WERI-Rb-1 (cell line): ENCODE measurements around the gene TTC8.

Experiments used
- DNase-seq: peaks from one replicate; pipeline ENCODE4 v3.0.0-alpha.2; 2020
- H3K27ac ChIP-seq: fragments of 250-450 bp; sonication (Bioruptor Pico); 2 replicates; pipeline ENCODE4 v1.5.1; 2020; ENCODE audit warnings: mild to moderate bottlenecking, moderate library complexity
- H3K27me3 ChIP-seq: fragments of 250-450 bp; sonication (Bioruptor Pico); 2 replicates; pipeline ENCODE4 v1.5.1; 2021; ENCODE audit warnings: mild to moderate bottlenecking, low read depth, moderate library complexity; ENCODE audit not compliant: insufficient read depth, severe bottlenecking
- H3K36me3 ChIP-seq: fragments of 250-450 bp; sonication (Bioruptor Pico); 2 replicates; pipeline ENCODE4 v1.5.1; 2020; ENCODE audit warnings: mild to moderate bottlenecking, moderate library complexity
- H3K4me3 ChIP-seq: 2 replicates; pipeline ENCODE4 v1.5.1; 2011; ENCODE audit warnings: low read depth, mild to moderate bottlenecking, control low read depth, low read length
- H3K9me3 ChIP-seq: fragments of 250-450 bp; sonication (Bioruptor Pico); 2 replicates; pipeline ENCODE4 v1.5.1; 2021; ENCODE audit warnings: mild to moderate bottlenecking, moderate library complexity; ENCODE audit not compliant: severe bottlenecking
- TF ChIP-seq, protein P1 (sequence below): IDR thresholded peaks from 2 replicates; pipeline ENCODE4 v1.5.1; 2011; ENCODE audit warnings: low read depth, mild to moderate bottlenecking, control low read depth, inconsistent platforms, low read length

TTC8 gene

DNA sequence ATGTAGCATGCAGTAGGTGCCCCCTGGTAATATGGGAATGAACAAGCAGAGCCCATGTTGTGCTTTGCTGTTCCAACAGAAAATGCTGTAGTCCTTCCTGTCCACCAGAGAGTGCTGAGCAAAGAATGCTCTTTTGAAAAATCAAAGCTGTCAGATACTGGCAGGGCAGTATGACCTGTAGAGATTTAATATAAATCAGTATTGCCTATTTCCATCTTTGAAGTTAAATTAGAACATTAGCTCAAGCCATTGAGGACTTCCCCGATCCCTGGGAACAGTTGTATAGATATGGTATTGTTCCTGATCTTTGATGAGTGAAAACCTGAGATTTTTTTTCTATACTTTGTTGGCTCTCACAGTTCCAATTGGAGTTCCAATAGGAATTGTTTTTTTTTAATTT lies 13.0 kb downstream of the TTC8 start:
- Histone ChIP-seq H3K9me3 (no peaks in the 10 kb centered on the region), H3K4me3 (no peak overlapping the region), H3K36me3 (peaks cover 8% of the 10 kb centered on the region), H3K27ac (no peak overlapping the region), H3K27me3 (no peaks in the 10 kb centered on the region)
- TF ChIP-seq, protein P1, sequence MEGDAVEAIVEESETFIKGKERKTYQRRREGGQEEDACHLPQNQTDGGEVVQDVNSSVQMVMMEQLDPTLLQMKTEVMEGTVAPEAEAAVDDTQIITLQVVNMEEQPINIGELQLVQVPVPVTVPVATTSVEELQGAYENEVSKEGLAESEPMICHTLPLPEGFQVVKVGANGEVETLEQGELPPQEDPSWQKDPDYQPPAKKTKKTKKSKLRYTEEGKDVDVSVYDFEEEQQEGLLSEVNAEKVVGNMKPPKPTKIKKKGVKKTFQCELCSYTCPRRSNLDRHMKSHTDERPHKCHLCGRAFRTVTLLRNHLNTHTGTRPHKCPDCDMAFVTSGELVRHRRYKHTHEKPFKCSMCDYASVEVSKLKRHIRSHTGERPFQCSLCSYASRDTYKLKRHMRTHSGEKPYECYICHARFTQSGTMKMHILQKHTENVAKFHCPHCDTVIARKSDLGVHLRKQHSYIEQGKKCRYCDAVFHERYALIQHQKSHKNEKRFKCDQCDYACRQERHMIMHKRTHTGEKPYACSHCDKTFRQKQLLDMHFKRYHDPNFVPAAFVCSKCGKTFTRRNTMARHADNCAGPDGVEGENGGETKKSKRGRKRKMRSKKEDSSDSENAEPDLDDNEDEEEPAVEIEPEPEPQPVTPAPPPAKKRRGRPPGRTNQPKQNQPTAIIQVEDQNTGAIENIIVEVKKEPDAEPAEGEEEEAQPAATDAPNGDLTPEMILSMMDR: no peak
- DNase-seq: no peak

DNA sequence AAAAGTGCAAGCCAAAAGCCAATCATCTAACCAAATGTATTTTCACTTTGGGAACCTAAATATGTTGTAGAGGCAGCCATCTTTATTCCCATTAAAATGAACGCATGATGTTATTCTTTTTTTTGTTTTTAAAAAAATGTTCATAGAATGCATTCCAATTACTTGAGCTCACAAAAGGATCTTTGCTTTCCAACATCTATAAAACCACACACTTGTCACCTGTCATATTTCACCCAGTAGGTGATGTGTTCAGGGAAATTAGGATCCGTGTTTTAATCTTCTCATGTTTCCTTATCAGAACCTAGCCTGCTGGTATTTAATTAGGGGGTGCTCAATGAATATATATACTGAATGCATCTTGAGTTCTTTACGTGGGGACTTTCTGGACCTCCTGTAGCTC lies 13.6 kb downstream of the TTC8 start:
- Histone ChIP-seq H3K36me3 (peaks cover 8% of the 10 kb centered on the region), H3K9me3 (no peaks in the 10 kb centered on the region), H3K27ac (no peak overlapping the region), H3K4me3 (no peak overlapping the region), H3K27me3 (no peaks in the 10 kb centered on the region)
- no peak for DNase-seq
- TF ChIP-seq, protein P1: no peak

DNA sequence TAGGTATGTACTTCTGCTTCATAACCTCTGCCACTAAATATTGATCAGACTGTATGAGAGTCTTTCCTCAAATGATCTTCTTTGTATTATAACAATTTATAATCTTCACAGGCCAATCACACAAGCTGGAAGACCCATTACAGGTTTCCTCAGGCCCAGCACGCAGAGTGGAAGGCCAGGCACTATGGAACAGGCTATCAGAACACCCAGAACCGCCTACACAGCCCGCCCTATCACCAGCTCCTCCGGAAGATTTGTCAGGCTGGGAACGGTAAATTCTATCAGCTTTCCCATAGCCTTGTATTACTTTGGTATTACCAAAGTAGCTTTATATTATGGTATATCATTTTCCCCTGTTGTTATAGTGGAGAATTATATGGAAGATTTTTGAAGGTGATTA lies 16.5 kb downstream of the TTC8 start:
- Histone ChIP-seq H3K36me3 (peaks cover 13% of the 10 kb centered on the region), H3K27ac (peak overlapping the region; percentile 48)
- TF ChIP-seq, protein P1: no peak

DNA sequence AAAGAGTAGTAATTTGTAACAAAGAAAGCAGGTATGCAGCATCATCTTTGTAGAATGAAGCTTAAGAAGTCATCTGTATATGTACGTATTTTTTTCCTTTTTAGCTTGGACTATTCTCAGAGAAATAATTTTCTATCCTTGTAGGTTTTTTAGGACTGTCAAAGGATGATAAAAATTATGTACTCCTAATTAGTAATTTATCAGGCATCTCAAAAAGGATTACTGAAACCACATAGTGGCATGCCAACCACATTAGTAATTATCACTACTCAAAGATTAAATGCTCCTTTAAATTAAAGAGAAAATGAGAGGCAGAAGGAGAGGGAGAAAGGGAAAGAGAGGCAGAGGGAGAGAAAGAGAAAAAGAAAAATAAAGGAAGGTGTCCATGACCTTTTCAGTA lies 17.3 kb downstream of the TTC8 start:
- Histone ChIP-seq H3K9me3 (no peaks in the 10 kb centered on the region), H3K27ac (peak overlapping the region; percentile 48), H3K27me3 (no peaks in the 10 kb centered on the region), H3K36me3 (peaks cover 14% of the 10 kb centered on the region), H3K4me3 (no peak overlapping the region)
- no peak for DNase-seq
- TF ChIP-seq, protein P1: no peak

More for the DNA sequence above, 16.5 kb downstream of the TTC8 start:
- Histone ChIP-seq H3K9me3 (no peaks in the 10 kb centered on the region), H3K4me3 (no peak overlapping the region), H3K27me3 (no peaks in the 10 kb centered on the region)
- peak; percentile 32 for DNase-seq

GRCh38 chr14:88842414-88842813 lies 18.0 kb downstream of the TTC8 start:
- no peaks in the 10 kb centered on the region for H3K27me3 ChIP-seq

DNA sequence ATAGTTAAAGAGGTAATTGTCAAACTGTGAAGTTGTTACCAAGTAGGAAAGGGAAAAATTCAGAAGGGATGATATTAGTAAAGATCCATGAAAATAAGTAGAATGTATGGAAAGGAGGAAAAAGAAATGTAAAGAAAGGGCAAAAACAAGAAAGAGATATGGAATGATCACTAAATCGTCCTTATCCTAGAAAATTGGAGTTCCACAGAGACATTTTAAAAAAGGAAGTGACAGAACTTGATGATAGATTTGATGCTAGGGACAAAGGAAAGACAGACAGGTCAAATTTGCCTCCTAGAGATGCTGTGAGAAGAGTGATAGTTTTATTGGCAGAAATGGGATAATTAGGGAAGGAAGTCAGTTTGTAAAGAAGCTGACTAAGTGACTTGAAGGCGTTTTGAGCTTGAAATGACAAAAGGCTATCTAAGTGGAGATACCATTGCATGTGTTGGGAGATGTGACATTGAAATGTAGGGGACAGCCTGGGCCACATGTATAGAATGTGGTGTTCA lies 20.6 kb downstream of the TTC8 start:
- H3K27ac ChIP-seq: no peak overlapping the region
- H3K27me3 ChIP-seq: no peaks in the 10 kb centered on the region
- DNase-seq: no peak
- no peak overlapping the region for H3K4me3 ChIP-seq
- H3K9me3 ChIP-seq: no peaks in the 10 kb centered on the region
- H3K36me3 ChIP-seq: peaks cover 24% of the 10 kb centered on the region
- TF ChIP-seq, protein P1: no peak

More at GRCh38 chr14:88842414-88842813, 18.0 kb downstream of the TTC8 start:
- Histone ChIP-seq H3K4me3 (no peak overlapping the region), H3K27ac (peak overlapping the region; percentile 50), H3K36me3 (peaks cover 17% of the 10 kb centered on the region), H3K9me3 (no peaks in the 10 kb centered on the region)
- TF ChIP-seq, protein P1: no peak
- DNase-seq: no peak
